PC-9 (cell line): ENCODE measurements around the gene ACSM6.

Experiments
- EZH2 ChIP-seq: fragments of 200-600 bp; sonication (generic); IDR thresholded peaks from 2 replicates; pipeline ENCODE4 v1.8.0; 2017; ENCODE audit warnings: antibody characterized with exemption, low read depth
- TF ChIP-seq, protein P1 (sequence below): fragments of 200-600 bp; sonication (generic); conservative IDR thresholded peaks from 2 replicates; pipeline ENCODE4 v1.6.1; 2017; ENCODE audit warnings: mixed run types, antibody characterized with exemption, mild to moderate bottlenecking, moderate library complexity

DNA sequence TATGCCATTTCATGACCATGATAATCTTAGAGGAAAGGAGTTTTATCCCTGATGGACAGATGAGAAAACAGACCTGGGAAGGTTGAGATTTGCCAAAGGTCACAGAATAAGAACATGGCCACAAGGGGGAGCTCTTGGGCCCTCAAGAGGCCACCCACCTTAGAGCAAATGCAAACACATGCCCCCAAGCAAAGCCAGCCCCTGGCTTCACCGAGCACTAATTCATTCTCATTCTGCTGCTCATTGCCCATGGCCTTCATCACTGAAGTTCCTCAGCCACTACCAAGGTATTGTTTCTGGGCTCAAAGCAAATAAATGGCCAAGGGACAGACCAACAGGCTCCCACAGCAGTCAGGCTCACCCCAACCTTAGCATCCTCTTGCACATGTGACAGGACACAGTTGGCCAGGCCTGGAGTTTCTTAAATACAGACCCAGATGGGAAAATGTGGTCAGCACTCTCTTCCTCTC, 52.6 kb downstream of the ACSM6 start:
- TF ChIP-seq EZH2: no peak
- TF ChIP-seq, protein P1, sequence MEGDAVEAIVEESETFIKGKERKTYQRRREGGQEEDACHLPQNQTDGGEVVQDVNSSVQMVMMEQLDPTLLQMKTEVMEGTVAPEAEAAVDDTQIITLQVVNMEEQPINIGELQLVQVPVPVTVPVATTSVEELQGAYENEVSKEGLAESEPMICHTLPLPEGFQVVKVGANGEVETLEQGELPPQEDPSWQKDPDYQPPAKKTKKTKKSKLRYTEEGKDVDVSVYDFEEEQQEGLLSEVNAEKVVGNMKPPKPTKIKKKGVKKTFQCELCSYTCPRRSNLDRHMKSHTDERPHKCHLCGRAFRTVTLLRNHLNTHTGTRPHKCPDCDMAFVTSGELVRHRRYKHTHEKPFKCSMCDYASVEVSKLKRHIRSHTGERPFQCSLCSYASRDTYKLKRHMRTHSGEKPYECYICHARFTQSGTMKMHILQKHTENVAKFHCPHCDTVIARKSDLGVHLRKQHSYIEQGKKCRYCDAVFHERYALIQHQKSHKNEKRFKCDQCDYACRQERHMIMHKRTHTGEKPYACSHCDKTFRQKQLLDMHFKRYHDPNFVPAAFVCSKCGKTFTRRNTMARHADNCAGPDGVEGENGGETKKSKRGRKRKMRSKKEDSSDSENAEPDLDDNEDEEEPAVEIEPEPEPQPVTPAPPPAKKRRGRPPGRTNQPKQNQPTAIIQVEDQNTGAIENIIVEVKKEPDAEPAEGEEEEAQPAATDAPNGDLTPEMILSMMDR: peak; percentile 84
